ENCODE results near the gene GFPT2.

Gene GFPT2

DNA sequence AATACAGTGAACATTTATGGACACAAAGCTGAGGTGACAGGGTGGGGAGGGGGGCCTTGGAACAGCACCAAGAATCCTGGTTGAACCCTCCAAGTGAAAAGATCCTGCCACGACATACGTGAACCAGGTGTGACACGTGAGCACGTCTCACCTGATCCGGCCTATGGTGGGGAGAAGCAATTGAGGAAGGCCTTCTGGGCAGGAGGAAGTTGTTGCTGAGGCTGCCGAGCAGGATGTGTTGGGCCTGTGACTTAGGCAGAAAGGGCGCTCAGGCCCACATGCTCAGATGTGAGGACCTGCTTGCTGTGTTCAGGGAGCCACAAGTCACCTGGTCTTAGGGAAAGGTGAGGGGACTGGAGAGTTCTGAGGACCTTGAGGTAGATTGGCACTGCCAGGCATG, 58.7 kb downstream of the GFPT2 start:
- H3K27me3 ChIP-seq (replicated peaks in 2 of 5; ENCODE audit: control insufficient read depth in 4 of 5, insufficient read depth in 5 of 5, low read length in 4 of 5): no peaks in the 10 kb centered on the region
- POLR2A ChIA-PET: no interaction called here
- peak; percentile 42 to 69 (median 68) for DNase-seq
- no peak overlapping the region for H3K4me3 ChIP-seq (ENCODE audit: control insufficient read depth in 1 of 7, extremely low read depth in 1 of 7, insufficient read depth in 4 of 7, low read depth in 2 of 7, low read length in 6 of 7)
- CTCF ChIA-PET: interaction anchor here (1.0 to 7.7 kb wide), 9 partner anchors 11 to 178 kb away, joined by 4 to 116 read pairs (median 16); no protein-coding TSS in a partner anchor
- peaks cover 0 to 4% (median 0%) of the 10 kb centered on the region in 4 experiments for H3K36me3 ChIP-seq (ENCODE audit: control insufficient read depth in 4 of 4, insufficient read depth in 4 of 4, low read length in 3 of 4)
- peaks cover 7 to 36% (median 33%) of the 10 kb centered on the region in 4 experiments for H3K4me1 ChIP-seq (ENCODE audit: control extremely low read depth in 1 of 4, control insufficient read depth in 4 of 4, insufficient read depth in 4 of 4, low read length in 3 of 4)
- peak overlapping the region; percentile 30 to 40 for H3K27ac ChIP-seq (ENCODE audit: insufficient read depth in 1 of 2, low read depth in 1 of 2, low read length in 2 of 2, poor library complexity in 1 of 2, severe bottlenecking in 2 of 2)
- WGBS (ENCODE audit: insufficient coverage): 10% methylated on average over 7 of the region's 7 CpGs
- no peaks in the 10 kb centered on the region for H3K9me3 ChIP-seq (ENCODE audit: control extremely low read depth in 1 of 5, control insufficient read depth in 4 of 5, insufficient read depth in 2 of 5, low read depth in 1 of 5, low read length in 4 of 5)

DNA sequence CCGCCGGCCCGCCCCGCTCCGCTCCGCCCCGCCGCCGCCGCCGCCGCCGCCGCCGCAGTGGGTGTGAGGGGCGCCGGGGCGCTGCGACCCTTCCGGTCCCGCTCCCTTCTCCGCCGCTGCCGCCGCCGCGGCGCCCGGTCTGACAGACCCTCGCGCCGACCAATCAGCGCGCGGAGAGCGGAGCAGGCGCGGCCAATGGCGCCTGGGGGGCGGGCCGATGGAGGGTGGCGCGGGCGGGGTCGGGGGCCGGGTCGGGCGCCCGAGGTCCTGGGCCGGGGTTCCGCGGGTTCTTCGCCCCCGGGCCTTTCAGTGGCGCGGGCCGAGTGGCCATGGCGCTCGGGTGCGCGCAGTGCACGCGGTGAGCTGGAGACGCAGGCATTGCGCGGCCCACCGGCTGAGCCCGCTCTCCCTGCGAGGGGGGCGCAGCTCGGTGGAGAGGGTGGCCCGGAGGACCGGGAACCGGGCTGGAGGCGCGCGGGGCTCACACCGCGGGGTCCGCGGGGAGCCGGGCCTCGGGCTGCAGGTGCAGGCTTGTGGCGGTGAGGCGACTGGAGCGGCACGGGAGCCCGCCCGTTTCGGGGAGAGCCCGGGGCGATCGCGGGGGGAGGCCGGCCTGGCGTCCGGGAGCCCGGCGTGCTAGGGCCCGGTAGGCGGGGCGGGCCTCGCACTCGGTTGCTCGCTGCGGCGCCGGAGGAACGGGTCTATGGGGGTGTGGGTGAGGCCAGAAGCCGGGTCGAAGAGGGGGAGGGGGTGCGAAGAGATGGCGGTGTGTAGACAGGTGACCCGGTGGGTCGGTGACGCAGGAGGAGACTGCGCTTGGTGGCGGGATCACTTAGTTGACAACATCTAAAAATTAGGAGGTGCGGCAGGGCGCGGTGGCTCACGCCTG, 60.9 kb downstream of the GFPT2 start, which contains the start of gene MAPK9:
TSS of gene MAPK9 (minus strand) at position 141 of the 889 bp plus-strand sequence. CDS start 11,522 bp downstream, outside the sequence.
- POLR2A ChIA-PET: no interaction called here
- no peaks in the 10 kb centered on the region for H3K27me3 ChIP-seq (replicated peaks in 2 of 5; ENCODE audit: control insufficient read depth in 4 of 5, insufficient read depth in 5 of 5, low read length in 4 of 5)
- H3K9me3 ChIP-seq (ENCODE audit: control extremely low read depth in 1 of 5, control insufficient read depth in 4 of 5, insufficient read depth in 2 of 5, low read depth in 1 of 5, low read length in 4 of 5): peaks cover 0 to 4% (median 0%) of the 10 kb centered on the region in 5 experiments
- H3K4me3 ChIP-seq (ENCODE audit: control insufficient read depth in 1 of 7, extremely low read depth in 1 of 7, insufficient read depth in 4 of 7, low read depth in 2 of 7, low read length in 6 of 7): peak within 1 kb of the TSS; percentile 69 to 97 (median 82)
- peaks cover 7 to 36% (median 33%) of the 10 kb centered on the region in 4 experiments for H3K4me1 ChIP-seq (ENCODE audit: control extremely low read depth in 1 of 4, control insufficient read depth in 4 of 4, insufficient read depth in 4 of 4, low read length in 3 of 4)
- 0% methylated on average over 79 of the region's 122 CpGs for WGBS (ENCODE audit: insufficient coverage)
- H3K36me3 ChIP-seq (ENCODE audit: control insufficient read depth in 4 of 4, insufficient read depth in 4 of 4, low read length in 3 of 4): peaks cover 0 to 14% (median under 1%) of the 10 kb centered on the region in 4 experiments
- peak within 1 kb of the TSS; percentile 40 to 66 for H3K27ac ChIP-seq (ENCODE audit: insufficient read depth in 1 of 2, low read depth in 1 of 2, low read length in 2 of 2, poor library complexity in 1 of 2, severe bottlenecking in 2 of 2)
- peak; percentile 80 to 85 (median 85) for DNase-seq
- CTCF ChIA-PET: interaction anchor here (1.3 to 7.7 kb wide), 6 partner anchors 19 to 233 kb away, joined by 4 to 116 read pairs (median 24); no protein-coding TSS in a partner anchor

DNA sequence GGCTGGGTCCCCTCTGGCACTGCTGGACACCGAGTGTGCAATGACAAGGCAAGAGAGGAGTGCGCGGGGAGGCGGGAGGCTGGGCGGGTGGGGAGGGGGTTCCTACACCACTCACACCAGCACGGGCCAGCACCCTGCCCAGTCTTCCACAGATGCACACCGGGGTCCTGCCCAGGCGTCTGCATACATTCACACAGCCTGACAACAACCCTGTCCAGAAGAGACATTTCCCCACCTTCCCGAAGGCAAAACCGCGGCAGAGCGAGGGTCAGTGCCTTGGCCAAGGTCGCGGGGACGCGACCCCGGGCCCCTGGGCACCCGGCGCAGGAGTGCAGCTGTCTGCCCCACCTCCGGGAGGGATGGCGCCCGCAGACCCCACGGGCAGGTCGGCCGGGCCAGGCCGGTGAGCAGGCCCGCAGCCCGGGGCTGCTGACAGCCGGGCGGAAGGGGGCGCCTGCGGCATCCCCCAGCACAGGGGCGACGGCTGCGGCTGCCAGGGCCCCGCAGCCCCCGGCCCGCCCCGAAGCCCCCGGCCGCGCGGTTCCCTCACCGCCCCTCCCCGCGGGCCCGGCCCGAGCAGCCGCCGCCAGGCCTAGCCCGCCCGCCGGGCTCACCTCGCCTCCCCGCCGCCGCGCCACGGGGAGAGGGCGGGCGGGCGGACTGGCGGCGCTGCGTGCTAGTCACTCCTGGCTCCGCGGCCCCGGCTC, 61.7 kb downstream of the GFPT2 start:
- H3K4me1 ChIP-seq (ENCODE audit: control extremely low read depth in 1 of 4, control insufficient read depth in 4 of 4, insufficient read depth in 4 of 4, low read length in 3 of 4): peaks cover 7 to 36% (median 33%) of the 10 kb centered on the region in 4 experiments
- peak; percentile 34 to 63 (median 43) for DNase-seq
- H3K27ac ChIP-seq (ENCODE audit: insufficient read depth in 1 of 2, low read depth in 1 of 2, low read length in 2 of 2, poor library complexity in 1 of 2, severe bottlenecking in 2 of 2): peak overlapping the region in 1 of 2 experiments; percentile 47
- peaks cover 0 to 7% (median 0%) of the 10 kb centered on the region in 5 experiments for H3K9me3 ChIP-seq (ENCODE audit: control extremely low read depth in 1 of 5, control insufficient read depth in 4 of 5, insufficient read depth in 2 of 5, low read depth in 1 of 5, low read length in 4 of 5)
- WGBS (ENCODE audit: insufficient coverage): 0% methylated on average over 60 of the region's 68 CpGs
- peaks cover 0 to 20% (median 4%) of the 10 kb centered on the region in 4 experiments for H3K36me3 ChIP-seq (ENCODE audit: control insufficient read depth in 4 of 4, insufficient read depth in 4 of 4, low read length in 3 of 4)
- H3K27me3 ChIP-seq (replicated peaks in 2 of 5; ENCODE audit: control insufficient read depth in 4 of 5, insufficient read depth in 5 of 5, low read length in 4 of 5): no peaks in the 10 kb centered on the region
- H3K4me3 ChIP-seq (ENCODE audit: control insufficient read depth in 1 of 7, extremely low read depth in 1 of 7, insufficient read depth in 4 of 7, low read depth in 2 of 7, low read length in 6 of 7): peak overlapping the region; percentile 39 to 97 (median 78)
- ChIA-PET CTCF (interaction anchor here (1.1 to 7.7 kb wide), 4 partner anchors 13 to 37 kb away, joined by 3 to 116 read pairs (median 6); no protein-coding TSS in a partner anchor), POLR2A (no interaction called here)

DNA sequence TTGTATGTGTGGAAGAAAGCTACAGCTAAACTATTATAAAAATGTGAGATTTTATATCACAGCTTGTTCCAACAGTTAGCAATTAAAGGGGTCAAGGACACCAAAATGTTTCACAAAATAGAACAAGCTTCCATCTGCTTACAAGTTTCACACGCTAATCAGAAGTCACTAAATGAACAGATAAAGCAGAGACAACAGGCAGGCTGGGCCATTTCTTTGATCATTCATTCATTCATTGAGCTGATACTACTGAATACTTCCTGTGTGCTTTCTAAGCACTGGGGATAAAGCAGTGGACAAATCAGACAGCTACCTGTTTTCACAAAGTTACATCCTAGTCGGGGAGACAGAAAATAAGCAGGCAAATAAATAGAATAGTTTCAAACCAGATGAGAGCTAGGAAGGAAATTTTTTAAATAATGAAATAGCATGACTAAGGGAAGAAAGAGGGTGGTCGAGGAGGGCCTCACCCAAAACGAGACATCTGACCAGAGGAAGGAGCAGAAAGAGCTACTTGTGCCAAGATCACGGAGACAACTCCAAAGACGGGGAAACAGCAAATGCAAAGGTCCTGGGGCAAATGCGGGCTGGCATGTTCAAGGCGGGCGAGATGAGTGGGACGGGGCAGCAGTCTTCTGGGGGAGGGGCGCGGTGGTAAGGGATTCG, 62.4 kb downstream of the GFPT2 start:
- DNase-seq: no peak
- POLR2A ChIA-PET: no interaction called here
- peaks cover 0 to 21% (median 5%) of the 10 kb centered on the region in 4 experiments for H3K36me3 ChIP-seq (ENCODE audit: control insufficient read depth in 4 of 4, insufficient read depth in 4 of 4, low read length in 3 of 4)
- no peak overlapping the region for H3K27ac ChIP-seq (ENCODE audit: insufficient read depth in 1 of 2, low read depth in 1 of 2, low read length in 2 of 2, poor library complexity in 1 of 2, severe bottlenecking in 2 of 2)
- peak overlapping the region in 6 of 7 experiments; percentile 55 to 97 (median 82) for H3K4me3 ChIP-seq (ENCODE audit: control insufficient read depth in 1 of 7, extremely low read depth in 1 of 7, insufficient read depth in 4 of 7, low read depth in 2 of 7, low read length in 6 of 7)
- CTCF ChIA-PET: interaction anchor here (1.1 to 7.7 kb wide), 4 partner anchors 12 to 38 kb away, joined by 3 to 116 read pairs (median 6); no protein-coding TSS in a partner anchor
- no peaks in the 10 kb centered on the region for H3K27me3 ChIP-seq (replicated peaks in 2 of 5; ENCODE audit: control insufficient read depth in 4 of 5, insufficient read depth in 5 of 5, low read length in 4 of 5)
- 40% methylated on average over 6 of the region's 13 CpGs for WGBS (ENCODE audit: insufficient coverage)
- peaks cover 7 to 36% (median 33%) of the 10 kb centered on the region in 4 experiments for H3K4me1 ChIP-seq (ENCODE audit: control extremely low read depth in 1 of 4, control insufficient read depth in 4 of 4, insufficient read depth in 4 of 4, low read length in 3 of 4)
- peaks cover 0 to 7% (median 0%) of the 10 kb centered on the region in 5 experiments for H3K9me3 ChIP-seq (ENCODE audit: control extremely low read depth in 1 of 5, control insufficient read depth in 4 of 5, insufficient read depth in 2 of 5, low read depth in 1 of 5, low read length in 4 of 5)

DNA sequence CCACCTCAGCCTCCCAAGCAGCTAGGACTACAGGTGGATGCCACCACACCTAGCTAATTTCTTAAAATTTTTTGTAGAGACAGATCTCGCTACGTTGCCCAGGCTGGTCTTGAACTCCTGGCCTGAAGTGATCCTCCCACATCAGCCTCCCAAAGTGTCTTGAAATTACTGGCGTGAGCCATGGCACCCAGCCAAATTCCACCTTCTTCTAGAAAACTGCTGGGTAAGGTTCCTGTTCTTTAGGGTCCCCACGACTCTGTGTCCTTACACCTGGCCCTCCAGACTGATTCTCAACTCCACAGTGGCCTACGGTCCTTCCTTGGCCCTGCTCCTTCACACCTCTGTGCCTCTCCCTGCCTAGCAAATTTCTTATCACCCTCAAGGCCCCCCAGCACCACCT, 63.2 kb downstream of the GFPT2 start:
- H3K9me3 ChIP-seq (ENCODE audit: control extremely low read depth in 1 of 5, control insufficient read depth in 4 of 5, insufficient read depth in 2 of 5, low read depth in 1 of 5, low read length in 4 of 5): peaks cover 0 to 10% (median 4%) of the 10 kb centered on the region in 5 experiments
- H3K4me3 ChIP-seq (ENCODE audit: control insufficient read depth in 1 of 7, extremely low read depth in 1 of 7, insufficient read depth in 4 of 7, low read depth in 2 of 7, low read length in 6 of 7): peak overlapping the region in 1 of 7 experiments; percentile 86
- 63% methylated on average over 2 of the region's 5 CpGs for WGBS (ENCODE audit: insufficient coverage)
- H3K36me3 ChIP-seq (ENCODE audit: control insufficient read depth in 4 of 4, insufficient read depth in 4 of 4, low read length in 3 of 4): peaks cover 0 to 24% (median 11%) of the 10 kb centered on the region in 4 experiments
- POLR2A ChIA-PET: no interaction called here
- CTCF ChIA-PET: interaction anchor here (1.1 to 7.7 kb wide), 4 partner anchors 11 to 90 kb away, joined by 4 to 116 read pairs (median 6); no protein-coding TSS in a partner anchor
- H3K4me1 ChIP-seq (ENCODE audit: control extremely low read depth in 1 of 4, control insufficient read depth in 4 of 4, insufficient read depth in 4 of 4, low read length in 3 of 4): peaks cover 7 to 34% (median 32%) of the 10 kb centered on the region in 4 experiments
- no peak for DNase-seq
- no peaks in the 10 kb centered on the region for H3K27me3 ChIP-seq (replicated peaks in 2 of 5; ENCODE audit: control insufficient read depth in 4 of 5, insufficient read depth in 5 of 5, low read length in 4 of 5)
- H3K27ac ChIP-seq (ENCODE audit: insufficient read depth in 1 of 2, low read depth in 1 of 2, low read length in 2 of 2, poor library complexity in 1 of 2, severe bottlenecking in 2 of 2): no peak overlapping the region

DNA sequence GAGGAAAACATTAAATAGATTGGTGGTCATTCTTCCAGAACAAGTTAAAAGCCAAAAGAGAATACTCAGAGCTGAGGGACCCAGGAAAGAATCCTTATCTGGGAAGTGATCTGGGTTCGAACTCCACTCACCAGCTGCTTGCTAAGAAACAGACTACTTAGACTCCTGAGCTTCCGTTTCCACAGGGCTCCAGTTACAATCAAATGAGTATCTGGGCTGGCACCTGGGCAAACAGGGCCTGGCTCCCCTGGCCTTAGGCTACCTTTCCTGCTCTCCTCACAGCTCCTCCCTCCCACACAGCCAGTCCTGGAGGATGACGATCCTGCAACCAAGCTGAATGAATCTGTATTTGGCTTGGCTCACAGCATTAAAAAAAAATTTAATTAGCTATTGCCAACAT, 63.7 kb downstream of the GFPT2 start:
- 89% methylated on average over 3 of the region's 3 CpGs for WGBS (ENCODE audit: insufficient coverage)
- CTCF ChIA-PET: interaction anchor here (1.1 to 7.7 kb wide), 2 partner anchors 27 to 89 kb away, joined by 4 to 116 read pairs; no protein-coding TSS in a partner anchor
- POLR2A ChIA-PET: no interaction called here
- Histone ChIP-seq H3K9me3 (ENCODE audit: control extremely low read depth in 1 of 5, control insufficient read depth in 4 of 5, insufficient read depth in 2 of 5, low read depth in 1 of 5, low read length in 4 of 5) (peaks cover 0 to 10% (median 6%) of the 10 kb centered on the region in 5 experiments), H3K27ac (ENCODE audit: insufficient read depth in 1 of 2, low read depth in 1 of 2, low read length in 2 of 2, poor library complexity in 1 of 2, severe bottlenecking in 2 of 2) (no peak overlapping the region), H3K4me3 (ENCODE audit: control insufficient read depth in 1 of 7, extremely low read depth in 1 of 7, insufficient read depth in 4 of 7, low read depth in 2 of 7, low read length in 6 of 7) (no peak overlapping the region), H3K27me3 (replicated peaks in 2 of 5; ENCODE audit: control insufficient read depth in 4 of 5, insufficient read depth in 5 of 5, low read length in 4 of 5) (no peaks in the 10 kb centered on the region), H3K4me1 (ENCODE audit: control extremely low read depth in 1 of 4, control insufficient read depth in 4 of 4, insufficient read depth in 4 of 4, low read length in 3 of 4) (peaks cover 7 to 29% (median 26%) of the 10 kb centered on the region in 4 experiments), H3K36me3 (ENCODE audit: control insufficient read depth in 4 of 4, insufficient read depth in 4 of 4, low read length in 3 of 4) (peaks cover 0 to 27% (median 16%) of the 10 kb centered on the region in 4 experiments)
- DNase-seq: no peak
